ENCODE data around the gene PDE6B. TPM values are rescaled to one million over a fixed set of nuclear protein-coding genes. Genes with fewer than 3 reads are reported as not detected.

PDE6B gene
- total and polyA plus RNA-seq, 2 experiments from 2014 or later = 3.4 to 5.0 TPM

DNA sequence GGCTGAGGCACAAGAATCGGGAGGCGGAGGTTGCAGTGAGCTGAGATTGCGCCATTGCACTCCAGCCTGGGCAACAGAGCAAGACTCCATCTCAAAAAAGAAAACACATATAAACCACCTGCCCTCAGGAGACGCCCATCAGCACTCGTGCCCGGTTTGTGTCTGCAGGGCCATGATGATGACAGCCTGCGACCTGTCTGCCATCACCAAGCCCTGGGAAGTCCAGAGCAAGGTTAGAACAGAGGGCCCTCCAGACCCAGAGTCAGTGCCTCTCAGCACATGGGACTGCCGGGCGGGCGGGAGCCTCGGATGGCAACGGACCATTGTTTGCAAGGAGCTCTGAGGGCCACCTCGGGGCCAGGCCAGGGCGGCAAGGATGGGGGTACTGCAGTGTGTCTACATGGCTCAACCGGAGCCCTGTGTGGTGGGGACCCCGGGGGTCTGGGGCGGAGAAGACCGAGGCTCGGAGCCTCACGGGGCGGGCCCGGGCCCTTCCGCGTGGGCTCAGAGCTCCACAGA lies 39.4 kb downstream of the PDE6B start:
- Histone ChIP-seq H2AFZ (no peak overlapping the region), H3K79me2 (replicated peaks; ENCODE audit: insufficient read depth) (no peaks in the 10 kb centered on the region), H3F3A (replicated peaks; ENCODE audit: low read depth) (no peaks in the 10 kb centered on the region), H3K27me3 (ENCODE audit: insufficient read depth) (no peaks in the 10 kb centered on the region), H3K9me2 (ENCODE audit: insufficient read depth) (no peaks in the 10 kb centered on the region), H3K4me2 (peak overlapping the region; percentile 90), H3K4me3 (peak overlapping the region; percentile 87), H3K27ac (ENCODE audit: low read depth) (no peak overlapping the region), H4K20me1 (replicated peaks; ENCODE audit: insufficient read depth) (no peaks in the 10 kb centered on the region; the same call in 1 of the 2 replicates), H3K36me3 (ENCODE audit: insufficient read depth) (no peaks in the 10 kb centered on the region), H3K4me1 (ENCODE audit: insufficient read depth) (no peaks in the 10 kb centered on the region)
- peak overlapping the region; percentile 83 for H3K4me3 Mint-ChIP-seq
- no peak overlapping the region for H3K27ac Mint-ChIP-seq
- ATAC-seq (no peak), DNase-seq (ENCODE audit: low spot score) (no peak)
- no peaks in the 10 kb centered on the region; the same call in 2 of the 3 replicates for H3K9me3 Mint-ChIP-seq
- no peaks in the 10 kb centered on the region; the same call in 2 of the 3 replicates for H3K4me1 Mint-ChIP-seq
- peaks cover 8% of the 10 kb centered on the region for H3K27me3 Mint-ChIP-seq (ENCODE audit: insufficient read depth, low read depth, poor library complexity)
- TF ChIP-seq ZNF114 (CRISPR knock-in tag; IDR thresholded peaks at IDR 0.05) (no peak), ZNF331 (CRISPR knock-in tag; IDR thresholded peaks at IDR 0.05; ENCODE audit: low read depth) (no peak), STAT1 (IDR thresholded peaks at IDR 0.05; ENCODE audit: unreplicated experiment) (no peak), CREB1 (CRISPR knock-in tag; IDR thresholded peaks at IDR 0.05; ENCODE audit: low read depth) (no peak), POLR2AphosphoS5 (IDR thresholded peaks at IDR 0.05; ENCODE audit: low read depth) (no peak), EZH2phosphoT487 (IDR thresholded peaks at IDR 0.05; ENCODE audit: unreplicated experiment) (no peak), JUNB (IDR thresholded peaks at IDR 0.05; ENCODE audit: unreplicated experiment) (no peak), NANOG (IDR thresholded peaks at IDR 0.05; ENCODE audit: borderline replicate concordance) (no peak), EZH2 (IDR thresholded peaks at IDR 0.05; ENCODE audit: low read depth, unreplicated experiment) (no peak)
- TF ChIP-seq, protein P1, sequence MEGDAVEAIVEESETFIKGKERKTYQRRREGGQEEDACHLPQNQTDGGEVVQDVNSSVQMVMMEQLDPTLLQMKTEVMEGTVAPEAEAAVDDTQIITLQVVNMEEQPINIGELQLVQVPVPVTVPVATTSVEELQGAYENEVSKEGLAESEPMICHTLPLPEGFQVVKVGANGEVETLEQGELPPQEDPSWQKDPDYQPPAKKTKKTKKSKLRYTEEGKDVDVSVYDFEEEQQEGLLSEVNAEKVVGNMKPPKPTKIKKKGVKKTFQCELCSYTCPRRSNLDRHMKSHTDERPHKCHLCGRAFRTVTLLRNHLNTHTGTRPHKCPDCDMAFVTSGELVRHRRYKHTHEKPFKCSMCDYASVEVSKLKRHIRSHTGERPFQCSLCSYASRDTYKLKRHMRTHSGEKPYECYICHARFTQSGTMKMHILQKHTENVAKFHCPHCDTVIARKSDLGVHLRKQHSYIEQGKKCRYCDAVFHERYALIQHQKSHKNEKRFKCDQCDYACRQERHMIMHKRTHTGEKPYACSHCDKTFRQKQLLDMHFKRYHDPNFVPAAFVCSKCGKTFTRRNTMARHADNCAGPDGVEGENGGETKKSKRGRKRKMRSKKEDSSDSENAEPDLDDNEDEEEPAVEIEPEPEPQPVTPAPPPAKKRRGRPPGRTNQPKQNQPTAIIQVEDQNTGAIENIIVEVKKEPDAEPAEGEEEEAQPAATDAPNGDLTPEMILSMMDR (conservative IDR thresholded peaks at IDR 0.05; ENCODE audit: low read depth in 2 of 2) = no peak
- TF ChIP-seq, protein P2, sequence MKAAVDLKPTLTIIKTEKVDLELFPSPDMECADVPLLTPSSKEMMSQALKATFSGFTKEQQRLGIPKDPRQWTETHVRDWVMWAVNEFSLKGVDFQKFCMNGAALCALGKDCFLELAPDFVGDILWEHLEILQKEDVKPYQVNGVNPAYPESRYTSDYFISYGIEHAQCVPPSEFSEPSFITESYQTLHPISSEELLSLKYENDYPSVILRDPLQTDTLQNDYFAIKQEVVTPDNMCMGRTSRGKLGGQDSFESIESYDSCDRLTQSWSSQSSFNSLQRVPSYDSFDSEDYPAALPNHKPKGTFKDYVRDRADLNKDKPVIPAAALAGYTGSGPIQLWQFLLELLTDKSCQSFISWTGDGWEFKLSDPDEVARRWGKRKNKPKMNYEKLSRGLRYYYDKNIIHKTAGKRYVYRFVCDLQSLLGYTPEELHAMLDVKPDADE (IDR thresholded peaks at IDR 0.05) = no peak
- TF ChIP-seq, protein P3, sequence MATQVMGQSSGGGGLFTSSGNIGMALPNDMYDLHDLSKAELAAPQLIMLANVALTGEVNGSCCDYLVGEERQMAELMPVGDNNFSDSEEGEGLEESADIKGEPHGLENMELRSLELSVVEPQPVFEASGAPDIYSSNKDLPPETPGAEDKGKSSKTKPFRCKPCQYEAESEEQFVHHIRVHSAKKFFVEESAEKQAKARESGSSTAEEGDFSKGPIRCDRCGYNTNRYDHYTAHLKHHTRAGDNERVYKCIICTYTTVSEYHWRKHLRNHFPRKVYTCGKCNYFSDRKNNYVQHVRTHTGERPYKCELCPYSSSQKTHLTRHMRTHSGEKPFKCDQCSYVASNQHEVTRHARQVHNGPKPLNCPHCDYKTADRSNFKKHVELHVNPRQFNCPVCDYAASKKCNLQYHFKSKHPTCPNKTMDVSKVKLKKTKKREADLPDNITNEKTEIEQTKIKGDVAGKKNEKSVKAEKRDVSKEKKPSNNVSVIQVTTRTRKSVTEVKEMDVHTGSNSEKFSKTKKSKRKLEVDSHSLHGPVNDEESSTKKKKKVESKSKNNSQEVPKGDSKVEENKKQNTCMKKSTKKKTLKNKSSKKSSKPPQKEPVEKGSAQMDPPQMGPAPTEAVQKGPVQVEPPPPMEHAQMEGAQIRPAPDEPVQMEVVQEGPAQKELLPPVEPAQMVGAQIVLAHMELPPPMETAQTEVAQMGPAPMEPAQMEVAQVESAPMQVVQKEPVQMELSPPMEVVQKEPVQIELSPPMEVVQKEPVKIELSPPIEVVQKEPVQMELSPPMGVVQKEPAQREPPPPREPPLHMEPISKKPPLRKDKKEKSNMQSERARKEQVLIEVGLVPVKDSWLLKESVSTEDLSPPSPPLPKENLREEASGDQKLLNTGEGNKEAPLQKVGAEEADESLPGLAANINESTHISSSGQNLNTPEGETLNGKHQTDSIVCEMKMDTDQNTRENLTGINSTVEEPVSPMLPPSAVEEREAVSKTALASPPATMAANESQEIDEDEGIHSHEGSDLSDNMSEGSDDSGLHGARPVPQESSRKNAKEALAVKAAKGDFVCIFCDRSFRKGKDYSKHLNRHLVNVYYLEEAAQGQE (IDR thresholded peaks at IDR 0.05; ENCODE audit: unreplicated experiment) = no peak
- TF ChIP-seq, protein P4, sequence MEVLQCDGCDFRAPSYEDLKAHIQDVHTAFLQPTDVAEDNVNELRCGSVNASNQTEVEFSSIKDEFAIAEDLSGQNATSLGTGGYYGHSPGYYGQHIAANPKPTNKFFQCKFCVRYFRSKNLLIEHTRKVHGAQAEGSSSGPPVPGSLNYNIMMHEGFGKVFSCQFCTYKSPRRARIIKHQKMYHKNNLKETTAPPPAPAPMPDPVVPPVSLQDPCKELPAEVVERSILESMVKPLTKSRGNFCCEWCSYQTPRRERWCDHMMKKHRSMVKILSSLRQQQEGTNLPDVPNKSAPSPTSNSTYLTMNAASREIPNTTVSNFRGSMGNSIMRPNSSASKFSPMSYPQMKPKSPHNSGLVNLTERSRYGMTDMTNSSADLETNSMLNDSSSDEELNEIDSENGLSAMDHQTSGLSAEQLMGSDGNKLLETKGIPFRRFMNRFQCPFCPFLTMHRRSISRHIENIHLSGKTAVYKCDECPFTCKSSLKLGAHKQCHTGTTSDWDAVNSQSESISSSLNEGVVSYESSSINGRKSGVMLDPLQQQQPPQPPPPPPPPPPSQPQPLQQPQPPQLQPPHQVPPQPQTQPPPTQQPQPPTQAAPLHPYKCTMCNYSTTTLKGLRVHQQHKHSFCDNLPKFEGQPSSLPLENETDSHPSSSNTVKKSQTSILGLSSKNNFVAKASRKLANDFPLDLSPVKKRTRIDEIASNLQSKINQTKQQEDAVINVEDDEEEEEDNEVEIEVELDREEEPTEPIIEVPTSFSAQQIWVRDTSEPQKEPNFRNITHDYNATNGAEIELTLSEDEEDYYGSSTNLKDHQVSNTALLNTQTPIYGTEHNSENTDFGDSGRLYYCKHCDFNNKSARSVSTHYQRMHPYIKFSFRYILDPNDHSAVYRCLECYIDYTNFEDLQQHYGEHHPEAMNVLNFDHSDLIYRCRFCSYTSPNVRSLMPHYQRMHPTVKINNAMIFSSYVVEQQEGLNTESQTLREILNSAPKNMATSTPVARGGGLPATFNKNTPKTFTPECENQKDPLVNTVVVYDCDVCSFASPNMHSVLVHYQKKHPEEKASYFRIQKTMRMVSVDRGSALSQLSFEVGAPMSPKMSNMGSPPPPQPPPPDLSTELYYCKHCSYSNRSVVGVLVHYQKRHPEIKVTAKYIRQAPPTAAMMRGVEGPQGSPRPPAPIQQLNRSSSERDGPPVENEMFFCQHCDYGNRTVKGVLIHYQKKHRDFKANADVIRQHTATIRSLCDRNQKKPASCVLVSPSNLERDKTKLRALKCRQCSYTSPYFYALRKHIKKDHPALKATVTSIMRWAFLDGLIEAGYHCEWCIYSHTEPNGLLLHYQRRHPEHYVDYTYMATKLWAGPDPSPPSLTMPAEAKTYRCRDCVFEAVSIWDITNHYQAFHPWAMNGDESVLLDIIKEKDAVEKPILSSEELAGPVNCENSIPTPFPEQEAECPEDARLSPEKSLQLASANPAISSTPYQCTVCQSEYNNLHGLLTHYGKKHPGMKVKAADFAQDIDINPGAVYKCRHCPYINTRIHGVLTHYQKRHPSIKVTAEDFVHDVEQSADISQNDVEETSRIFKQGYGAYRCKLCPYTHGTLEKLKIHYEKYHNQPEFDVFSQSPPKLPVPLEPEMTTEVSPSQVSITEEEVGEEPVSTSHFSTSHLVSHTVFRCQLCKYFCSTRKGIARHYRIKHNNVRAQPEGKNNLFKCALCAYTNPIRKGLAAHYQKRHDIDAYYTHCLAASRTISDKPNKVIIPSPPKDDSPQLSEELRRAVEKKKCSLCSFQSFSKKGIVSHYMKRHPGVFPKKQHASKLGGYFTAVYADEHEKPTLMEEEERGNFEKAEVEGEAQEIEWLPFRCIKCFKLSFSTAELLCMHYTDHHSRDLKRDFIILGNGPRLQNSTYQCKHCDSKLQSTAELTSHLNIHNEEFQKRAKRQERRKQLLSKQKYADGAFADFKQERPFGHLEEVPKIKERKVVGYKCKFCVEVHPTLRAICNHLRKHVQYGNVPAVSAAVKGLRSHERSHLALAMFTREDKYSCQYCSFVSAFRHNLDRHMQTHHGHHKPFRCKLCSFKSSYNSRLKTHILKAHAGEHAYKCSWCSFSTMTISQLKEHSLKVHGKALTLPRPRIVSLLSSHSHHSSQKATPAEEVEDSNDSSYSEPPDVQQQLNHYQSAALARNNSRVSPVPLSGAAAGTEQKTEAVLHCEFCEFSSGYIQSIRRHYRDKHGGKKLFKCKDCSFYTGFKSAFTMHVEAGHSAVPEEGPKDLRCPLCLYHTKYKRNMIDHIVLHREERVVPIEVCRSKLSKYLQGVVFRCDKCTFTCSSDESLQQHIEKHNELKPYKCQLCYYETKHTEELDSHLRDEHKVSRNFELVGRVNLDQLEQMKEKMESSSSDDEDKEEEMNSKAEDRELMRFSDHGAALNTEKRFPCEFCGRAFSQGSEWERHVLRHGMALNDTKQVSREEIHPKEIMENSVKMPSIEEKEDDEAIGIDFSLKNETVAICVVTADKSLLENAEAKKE (CRISPR knock-in tag; IDR thresholded peaks at IDR 0.05) = no peak
- peaks cover 10% of the 10 kb centered on the region for H3K36me3 Mint-ChIP-seq (ENCODE audit: low read depth)

Measured in GM23338 (cell line).